Skeletal muscle satellite cell (primary cell): ENCODE data around the gene COL11A1.

Experiments
- H3K27me3 ChIP-seq: 2 replicates; pipeline ENCODE4 v1.7.0; 2013; ENCODE audit warnings: low read length; ENCODE audit not compliant: control insufficient read depth, insufficient read depth
- H3K36me3 ChIP-seq: 2 replicates; pipeline ENCODE4 v1.7.0; 2013; ENCODE audit warnings: mild to moderate bottlenecking, control low read depth, low read length; ENCODE audit not compliant: insufficient read depth
- H3K4me1 ChIP-seq: 2 replicates; pipeline ENCODE4 v1.7.0; 2013; ENCODE audit warnings: low read length; ENCODE audit not compliant: control insufficient read depth, insufficient read depth
- H3K4me2 ChIP-seq: 2 replicates; pipeline ENCODE4 v1.7.0; 2013; ENCODE audit warnings: mild to moderate bottlenecking, low read length
- H3K4me3 ChIP-seq: 2 replicates; pipeline ENCODE4 v1.7.0; 2013; ENCODE audit warnings: low read length
- H3K9ac ChIP-seq: 2 replicates; pipeline ENCODE4 v1.7.0; 2013; ENCODE audit warnings: mild to moderate bottlenecking, low read depth, low read length, moderate library complexity
- H3K9me3 ChIP-seq: replicated peaks from 2 replicates; pipeline ENCODE4 v1.7.0; 2013; ENCODE audit warnings: mild to moderate bottlenecking, control low read depth, low read length

COL11A1 gene

DNA sequence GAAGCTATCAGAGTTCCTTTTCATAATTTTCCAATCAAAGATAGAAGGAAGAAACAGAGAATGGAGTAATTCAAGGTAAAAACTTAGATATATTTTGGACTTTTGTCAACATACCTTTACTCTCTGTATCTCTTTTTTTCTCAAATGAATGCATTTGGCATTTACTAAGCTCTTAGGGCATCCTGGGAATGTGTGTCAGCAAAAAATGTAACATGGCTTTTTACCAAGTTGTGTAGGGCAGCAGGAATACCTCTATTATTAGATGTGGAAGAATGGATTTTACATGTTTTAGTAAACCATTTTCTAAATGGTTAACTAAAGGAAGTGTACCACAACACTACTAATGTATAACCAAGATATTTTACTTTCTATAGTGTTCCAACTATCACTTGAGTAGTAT, 4.2 kb upstream of the COL11A1 start:
- Histone ChIP-seq H3K27me3 (no peaks in the 10 kb centered on the region), H3K9ac (no peak overlapping the region), H3K9me3 (no peaks in the 10 kb centered on the region), H3K4me1 (peaks cover 41% of the 10 kb centered on the region), H3K36me3 (no peaks in the 10 kb centered on the region), H3K4me2 (no peak overlapping the region), H3K4me3 (no peak overlapping the region)

DNA sequence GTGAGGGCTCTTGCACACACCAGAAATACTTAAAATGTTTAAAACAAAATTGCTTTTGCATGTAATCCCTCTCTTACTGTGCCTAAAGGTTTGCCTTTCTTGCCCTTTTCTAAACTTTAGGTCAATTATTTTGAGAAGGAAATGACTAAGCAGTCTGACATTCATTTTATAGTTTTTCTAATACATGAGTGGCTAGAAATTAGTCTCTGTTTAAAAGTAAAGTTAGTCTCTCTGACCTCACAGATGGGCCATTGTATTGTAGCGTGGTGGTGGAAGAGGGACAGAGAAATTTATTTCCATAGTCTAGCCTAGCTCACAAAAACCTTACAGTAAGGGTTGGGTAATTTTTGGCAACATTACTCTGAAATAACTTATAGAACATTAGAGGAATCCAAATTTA, 3.6 kb upstream of the COL11A1 start:
- Histone ChIP-seq H3K36me3 (no peaks in the 10 kb centered on the region), H3K9me3 (no peaks in the 10 kb centered on the region), H3K4me3 (no peak overlapping the region), H3K9ac (no peak overlapping the region), H3K27me3 (no peaks in the 10 kb centered on the region), H3K4me1 (peaks cover 42% of the 10 kb centered on the region), H3K4me2 (peak overlapping the region; percentile 15)

DNA sequence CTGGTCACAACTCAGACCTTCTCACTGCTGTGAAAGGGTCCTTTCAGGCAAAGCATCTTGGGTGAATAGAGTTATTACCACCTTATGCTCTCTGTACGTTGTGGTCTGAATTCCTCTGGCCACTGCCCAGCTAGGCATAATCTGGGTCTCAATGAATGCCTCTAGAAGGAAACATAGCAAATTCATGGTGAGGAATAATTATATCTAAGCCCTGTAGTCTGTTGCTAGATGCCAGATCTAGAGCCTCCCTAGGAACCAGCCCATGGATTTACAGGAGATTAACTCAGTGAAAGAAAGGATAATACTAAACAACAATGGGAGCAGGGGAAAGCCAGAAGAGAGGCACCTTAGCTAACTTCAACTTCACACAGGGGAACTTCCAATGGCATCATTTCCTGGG, 2.4 kb upstream of the COL11A1 start:
- H3K4me1 ChIP-seq, result peaks cover 42% of the 10 kb centered on the region
- H3K4me3 ChIP-seq, result no peak overlapping the region
- no peak overlapping the region for H3K9ac ChIP-seq
- H3K9me3 ChIP-seq, result no peaks in the 10 kb centered on the region
- no peaks in the 10 kb centered on the region for H3K27me3 ChIP-seq
- no peaks in the 10 kb centered on the region for H3K36me3 ChIP-seq
- H3K4me2 ChIP-seq, result no peak overlapping the region

DNA sequence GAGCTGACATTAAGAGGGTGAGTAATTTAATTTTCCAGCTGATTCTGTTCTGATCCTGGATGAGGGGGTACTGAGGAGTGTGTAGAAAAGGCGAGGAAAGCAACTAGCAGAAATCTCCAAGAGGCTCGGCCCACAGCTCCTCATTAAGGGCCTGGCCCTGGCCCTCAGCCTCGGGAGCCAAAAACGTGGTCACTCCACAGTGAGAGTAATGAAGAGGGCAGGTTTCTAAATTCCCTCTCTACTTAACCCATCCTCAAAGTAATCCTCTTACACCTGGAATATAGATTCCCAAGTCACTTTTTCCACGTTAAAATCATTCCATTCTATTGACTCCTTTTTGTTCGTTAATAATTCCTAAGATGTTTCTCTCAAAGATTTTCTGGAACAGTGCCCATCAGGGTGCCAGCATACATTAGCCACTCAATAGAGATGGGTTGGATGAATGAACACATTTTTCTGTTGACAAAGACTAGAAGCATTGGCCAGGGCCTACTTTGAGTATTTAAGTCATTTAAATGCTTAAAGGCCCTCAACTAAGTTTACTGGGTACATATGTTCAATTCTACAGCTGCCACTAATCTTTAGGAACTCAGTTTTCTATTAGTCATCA, 1.1 kb upstream of the COL11A1 start:
- H3K4me1 ChIP-seq, result peaks cover 42% of the 10 kb centered on the region
- no peaks in the 10 kb centered on the region for H3K27me3 ChIP-seq
- H3K9ac ChIP-seq, result no peak overlapping the region
- no peaks in the 10 kb centered on the region for H3K36me3 ChIP-seq
- H3K9me3 ChIP-seq, result no peaks in the 10 kb centered on the region
- peak overlapping the region; percentile 93 for H3K4me2 ChIP-seq
- no peak overlapping the region for H3K4me3 ChIP-seq

DNA sequence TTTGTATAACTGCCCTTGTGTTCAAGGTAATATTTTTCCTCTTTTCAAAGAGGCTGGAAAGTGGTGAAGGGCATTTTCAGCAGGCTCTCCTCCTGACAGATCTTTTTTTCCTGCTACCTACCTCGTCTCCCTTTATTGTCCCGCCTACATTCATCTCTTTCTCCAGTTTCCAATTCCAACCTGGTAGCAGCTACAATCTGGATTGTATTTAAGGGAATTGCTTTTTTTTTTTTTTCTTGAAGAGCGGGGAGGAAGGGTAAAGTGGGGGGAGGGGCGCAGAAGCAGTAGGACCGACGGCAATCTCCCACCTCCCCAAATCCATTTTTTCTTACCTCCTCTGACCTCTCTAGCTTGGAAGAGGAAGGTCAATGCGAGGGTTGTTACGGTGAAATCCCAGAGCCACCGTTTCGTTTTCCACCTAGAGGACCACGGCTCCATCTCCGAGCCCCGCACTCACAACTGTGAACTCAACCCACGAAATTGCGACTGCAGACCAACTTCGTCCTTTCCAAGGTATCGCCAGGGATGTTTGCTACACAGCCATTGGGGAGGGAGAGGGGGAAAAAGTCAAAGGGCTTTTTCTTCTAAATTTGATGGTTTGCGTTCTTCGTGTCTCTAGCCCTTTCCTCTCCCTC, 464 bp downstream of the COL11A1 start:
- Histone ChIP-seq H3K4me1 (peaks cover 42% of the 10 kb centered on the region), H3K9ac (peak overlapping the region; percentile 34), H3K4me2 (peak overlapping the region; percentile 93), H3K4me3 (peak overlapping the region; percentile 82), H3K36me3 (no peaks in the 10 kb centered on the region), H3K9me3 (no peaks in the 10 kb centered on the region), H3K27me3 (no peaks in the 10 kb centered on the region)

DNA sequence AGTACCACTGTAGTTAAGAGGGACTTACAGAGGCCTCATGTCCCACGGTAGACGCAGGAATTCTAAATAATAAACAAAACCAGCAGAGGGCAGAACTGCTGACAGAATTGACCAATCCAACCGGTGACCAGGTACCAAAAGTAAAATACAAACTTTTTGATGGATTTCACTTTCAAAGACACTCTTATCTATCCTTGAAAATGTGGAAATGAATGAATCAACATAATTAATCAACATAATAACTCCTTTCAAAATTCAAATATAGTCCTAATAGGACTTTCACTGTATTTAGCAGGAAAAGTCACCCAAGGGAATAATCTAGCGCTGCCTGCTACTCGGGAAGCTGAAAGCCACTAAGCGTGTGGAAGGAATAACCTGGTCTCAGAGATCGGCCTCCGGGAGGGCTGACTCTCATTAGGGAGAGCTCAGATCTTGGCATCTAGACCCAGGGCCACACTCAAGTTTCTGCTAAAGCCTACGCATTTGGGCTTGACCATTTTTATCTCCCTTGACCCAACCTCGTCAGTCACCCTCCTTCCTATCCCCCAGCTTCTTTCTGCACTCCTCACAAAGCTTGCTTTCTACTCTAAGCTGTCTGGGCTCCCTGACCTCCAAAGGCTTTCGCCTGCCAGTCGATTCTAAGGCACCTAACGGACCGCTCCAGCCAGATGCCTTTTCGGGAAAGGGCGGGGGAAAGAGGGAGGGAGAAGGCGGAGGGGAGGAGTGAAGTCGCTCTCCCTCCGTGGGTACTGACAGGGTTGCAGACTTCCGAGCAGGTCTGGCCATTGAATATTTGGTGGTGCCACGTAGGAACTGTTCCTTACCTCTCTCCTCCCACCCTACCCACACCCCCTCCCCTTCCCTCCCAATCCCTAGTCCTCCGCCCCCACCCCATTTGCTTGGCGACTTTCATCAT, 1.6 kb downstream of the COL11A1 start:
- peak overlapping the region; percentile 93 for H3K4me2 ChIP-seq
- peak overlapping the region; percentile 56 for H3K9ac ChIP-seq
- peaks cover 31% of the 10 kb centered on the region for H3K4me1 ChIP-seq
- no peaks in the 10 kb centered on the region for H3K9me3 ChIP-seq
- H3K4me3 ChIP-seq, result peak overlapping the region; percentile 82
- H3K27me3 ChIP-seq, result no peaks in the 10 kb centered on the region
- no peaks in the 10 kb centered on the region for H3K36me3 ChIP-seq

DNA sequence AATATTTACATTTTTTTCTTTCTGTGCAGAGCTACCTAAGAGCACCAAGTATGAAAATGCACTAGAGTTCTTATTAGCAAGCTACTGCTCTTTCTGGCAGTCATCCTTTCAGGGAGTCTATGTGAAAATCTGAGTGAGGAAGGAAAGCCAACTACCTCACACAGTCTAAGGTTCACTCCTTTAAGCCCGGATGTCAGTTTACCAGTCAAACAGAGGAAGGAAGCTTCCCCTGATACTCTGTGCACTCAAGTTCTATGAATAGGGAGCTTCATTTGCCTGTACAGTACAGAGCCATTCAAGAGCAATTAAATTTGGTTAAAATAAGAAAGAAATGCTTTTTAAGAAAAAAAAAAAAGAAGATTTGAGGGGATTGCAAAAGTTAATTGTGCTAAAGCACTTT, 6.9 kb downstream of the COL11A1 start:
- Histone ChIP-seq H3K4me1 (no peaks in the 10 kb centered on the region), H3K4me3 (no peak overlapping the region), H3K4me2 (no peak overlapping the region), H3K36me3 (no peaks in the 10 kb centered on the region), H3K9ac (no peak overlapping the region), H3K27me3 (no peaks in the 10 kb centered on the region), H3K9me3 (no peaks in the 10 kb centered on the region)

DNA sequence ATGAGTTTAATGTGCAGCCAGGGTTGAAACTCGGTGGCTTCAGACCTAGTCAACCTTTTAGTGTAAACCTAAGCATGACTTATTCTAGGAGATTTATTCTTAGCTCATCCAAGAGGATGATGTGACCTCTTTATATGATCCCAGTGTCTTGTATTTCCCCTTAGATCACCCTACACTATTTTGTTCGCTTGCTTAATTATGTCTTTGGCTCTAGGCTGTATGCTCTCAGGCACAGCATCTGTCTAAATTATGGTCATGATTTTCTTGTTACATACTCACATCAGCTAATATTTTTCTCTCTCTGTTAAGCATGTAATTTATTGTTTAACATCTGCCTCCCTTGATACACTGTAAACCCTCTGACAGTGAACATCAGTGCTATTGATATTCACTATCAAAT, 19.1 kb downstream of the COL11A1 start:
- no peaks in the 10 kb centered on the region for H3K36me3 ChIP-seq
- peaks cover 3% of the 10 kb centered on the region for H3K4me1 ChIP-seq
- no peaks in the 10 kb centered on the region for H3K27me3 ChIP-seq
- H3K9ac ChIP-seq, result no peak overlapping the region
- H3K4me3 ChIP-seq, result no peak overlapping the region
- no peaks in the 10 kb centered on the region for H3K9me3 ChIP-seq
- H3K4me2 ChIP-seq, result no peak overlapping the region

DNA sequence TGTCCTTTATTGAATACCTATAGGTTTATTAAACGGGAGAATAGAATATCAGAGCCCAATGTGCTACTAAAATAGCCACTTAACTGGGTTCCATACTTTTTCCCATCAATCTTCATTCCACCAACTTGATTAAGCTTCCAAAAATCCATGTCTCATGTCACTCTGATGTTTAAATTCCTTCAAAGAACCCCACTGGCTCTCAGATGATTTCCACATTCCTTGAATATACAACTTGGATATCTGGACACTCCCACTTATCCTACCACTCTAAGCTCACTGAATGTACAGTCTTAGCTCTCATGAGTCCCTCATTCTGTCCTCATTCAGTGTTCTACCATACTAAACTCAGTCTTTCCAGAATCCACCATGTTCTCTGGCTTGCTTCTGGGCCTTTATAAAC, 21.1 kb downstream of the COL11A1 start:
- H3K4me2 ChIP-seq, result no peak overlapping the region

DNA sequence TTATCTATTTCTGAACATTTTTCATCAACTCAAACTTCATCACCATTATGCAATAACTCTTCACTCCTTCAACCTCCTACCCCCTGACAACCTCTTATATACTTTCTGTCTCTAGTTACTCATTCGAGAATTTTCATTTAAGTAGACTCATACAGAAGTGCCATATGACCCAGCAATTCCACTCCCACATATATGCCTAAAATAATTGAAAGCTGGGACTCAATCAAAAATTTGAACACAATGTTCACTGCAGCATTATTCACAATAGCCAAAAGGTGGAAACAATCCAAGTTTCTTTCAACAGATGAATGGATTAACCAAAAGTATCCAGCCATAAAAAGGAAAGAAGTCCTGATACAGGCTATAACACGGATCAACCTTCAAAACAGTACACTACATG, 24.1 kb downstream of the COL11A1 start:
- Histone ChIP-seq H3K36me3 (no peaks in the 10 kb centered on the region), H3K4me3 (no peak overlapping the region), H3K4me1 (peaks cover 5% of the 10 kb centered on the region), H3K27me3 (no peaks in the 10 kb centered on the region), H3K9ac (no peak overlapping the region), H3K4me2 (no peak overlapping the region), H3K9me3 (no peaks in the 10 kb centered on the region)

More for the DNA sequence above, 21.1 kb downstream of the COL11A1 start:
- Histone ChIP-seq H3K9ac (no peak overlapping the region), H3K4me3 (no peak overlapping the region), H3K9me3 (no peaks in the 10 kb centered on the region), H3K27me3 (no peaks in the 10 kb centered on the region), H3K36me3 (no peaks in the 10 kb centered on the region), H3K4me1 (peaks cover 5% of the 10 kb centered on the region)

DNA sequence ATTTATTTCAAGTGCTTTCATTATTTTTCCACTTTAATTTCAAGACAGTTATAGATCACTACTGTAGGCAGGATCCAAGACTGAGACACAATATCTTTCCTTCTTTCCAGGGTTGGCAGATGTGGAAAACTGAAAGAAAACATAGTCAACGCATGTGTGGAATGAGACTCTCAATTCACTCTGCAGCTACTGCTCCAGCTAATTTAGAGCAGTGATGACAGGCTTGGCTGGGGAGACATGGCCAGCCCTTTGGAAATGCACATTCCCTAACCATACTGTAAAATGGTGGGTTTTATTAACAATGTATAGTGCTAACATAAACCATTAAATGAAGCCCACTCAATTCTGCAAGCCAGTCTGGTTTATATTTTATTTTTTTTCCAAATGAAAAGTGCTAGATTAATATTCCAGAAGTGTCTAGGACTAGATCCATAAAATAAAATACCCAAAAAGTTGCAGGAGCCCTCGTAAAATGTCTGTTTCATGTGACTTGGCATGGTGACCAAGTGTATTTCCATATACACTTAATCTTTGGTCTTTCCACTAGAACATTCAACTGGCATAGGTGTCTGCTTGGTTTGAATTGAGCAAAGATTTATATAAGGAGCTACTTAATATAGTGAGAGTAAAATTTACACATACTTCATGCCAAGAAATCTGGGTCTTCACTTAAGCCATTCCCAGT, 32.9 kb downstream of the COL11A1 start:
- no peak overlapping the region for H3K4me2 ChIP-seq
- H3K27me3 ChIP-seq, result no peaks in the 10 kb centered on the region
- no peaks in the 10 kb centered on the region for H3K9me3 ChIP-seq
- no peaks in the 10 kb centered on the region for H3K36me3 ChIP-seq
- H3K9ac ChIP-seq, result no peak overlapping the region
- no peak overlapping the region for H3K4me3 ChIP-seq
- no peaks in the 10 kb centered on the region for H3K4me1 ChIP-seq
